K562 (cell line): ENCODE data around the gene FBXW2. TPM values are rescaled to one million over a fixed set of nuclear protein-coding genes. Genes with fewer than 3 reads are reported as not detected.
A peak's percentile ranks its signal among the peaks of the same experiment; 100 is the strongest.

Experiments used
- CBX5 ChIP-seq: IDR thresholded peaks from 2 replicates; pipeline ENCODE4 v1.6.1; 2014; ENCODE audit warnings: low read depth, borderline replicate concordance
- CCAR2 ChIP-seq: fragments of 200-400 bp; formaldehyde crosslinking; IDR thresholded peaks from 2 replicates; pipeline ENCODE4 v1.6.1; 2017; ENCODE audit warnings: mild to moderate bottlenecking, low read depth, low read length
- CHD4 ChIP-seq: fragments of 200-600 bp; sonication (generic); IDR thresholded peaks from 3 replicates; pipeline ENCODE4 v1.6.1; 2012; ENCODE audit warnings: low read depth, mild to moderate bottlenecking, mixed read lengths, low read length, inconsistent platforms; ENCODE audit not compliant: insufficient read depth, insufficient replicate concordance, poor library complexity, severe bottlenecking
- EGR1 ChIP-seq: fragments of 450-650 bp; conservative IDR thresholded peaks from 2 replicates; pipeline ENCODE4 v1.6.1; 2017; ENCODE audit warnings: mild to moderate bottlenecking
- ELF4 ChIP-seq: fragments of 450-650 bp; formaldehyde crosslinking; IDR thresholded peaks from 2 replicates; pipeline ENCODE4 v1.4.0; 2022; ENCODE audit warnings: missing genetic modification characterization
- HSF4 ChIP-seq: fragments of 250-450 bp; sonication (Bioruptor Pico); IDR thresholded peaks from 2 replicates; pipeline ENCODE4 v2.1.2; 2022; ENCODE audit warnings: mild to moderate bottlenecking, moderate library complexity, borderline replicate concordance
- JUNB ChIP-seq: fragments of 450-650 bp; formaldehyde crosslinking; conservative IDR thresholded peaks from 2 replicates; pipeline ENCODE4 v1.4.0; 2020; ENCODE audit warnings: mild to moderate bottlenecking
- MCM7 ChIP-seq, 2 experiments: fragments of 450-650 bp; IDR thresholded peaks; 2 replicates each; pipeline ENCODE4 v1.6.1; 2016 to 2018
- PCBP2 ChIP-seq: fragments of 200-400 bp; formaldehyde crosslinking; IDR thresholded peaks from 2 replicates; pipeline ENCODE4 v1.6.1; 2018; ENCODE audit warnings: low read length, low read depth, mild to moderate bottlenecking, moderate library complexity; ENCODE audit not compliant: poor library complexity, severe bottlenecking
- RBM25 ChIP-seq: fragments of 200-400 bp; formaldehyde crosslinking; IDR thresholded peaks from 2 replicates; pipeline ENCODE4 v1.6.1; 2018; ENCODE audit warnings: low read length, low read depth, moderate library complexity; ENCODE audit not compliant: severe bottlenecking
- TAF7 ChIP-seq: fragments of 450-650 bp; IDR thresholded peaks from 2 replicates; pipeline ENCODE4 v1.6.1; 2016; ENCODE audit warnings: missing genetic modification characterization, missing compliant biosample characterization
- TEAD2 ChIP-seq: fragments of 450-650 bp; IDR thresholded peaks from 2 replicates; pipeline ENCODE4 v1.6.1; 2016; ENCODE audit warnings: missing genetic modification characterization, control low read depth, missing compliant biosample characterization
- TEAD4 ChIP-seq, 2 experiments: sonication (generic) in 1 of 2; formaldehyde crosslinking in 1 of 2; IDR thresholded peaks; 2 replicates each; pipeline versions ENCODE4 v1.6.1 to v1.8.0; 2012 to 2022; ENCODE audit warnings: borderline replicate concordance in 1 of 2, inconsistent platforms in 1 of 2, low read length in 1 of 2, mild to moderate bottlenecking in 1 of 2, missing genetic modification reagents in 1 of 2
- XRCC3 ChIP-seq: fragments of 450-650 bp; IDR thresholded peaks from 2 replicates; pipeline ENCODE4 v1.6.1; 2017; ENCODE audit warnings: mild to moderate bottlenecking, moderate library complexity
- XRCC5 ChIP-seq: fragments of 200-400 bp; formaldehyde crosslinking; IDR thresholded peaks from 2 replicates; pipeline ENCODE4 v1.6.1; 2017; ENCODE audit warnings: low read depth, mild to moderate bottlenecking, low read length
- ZFX ChIP-seq: sonication (generic); formaldehyde crosslinking; IDR thresholded peaks from 2 replicates; pipeline ENCODE4 v1.8.0; 2022; ENCODE audit warnings: mild to moderate bottlenecking, missing genetic modification reagents, moderate library complexity
- ZNF217 ChIP-seq: sonication (generic); formaldehyde crosslinking; IDR thresholded peaks from 2 replicates; pipeline ENCODE4 v1.8.0; 2022; ENCODE audit warnings: mild to moderate bottlenecking, missing genetic modification reagents
- ZNF717 ChIP-seq: fragments of 250-450 bp; sonication (Bioruptor Pico); IDR thresholded peaks from 2 replicates; pipeline ENCODE4 v1.5.0; 2021
- polyA plus RNA-seq, 8 experiments: library from polyadenylated mRNA; depleted of rRNA in 4 of 8; stranded (reverse) in 5 of 8; unstranded in 3 of 8; fragments of >200 nt; fragmentation: Nextera tagmentation in 2 of 8; fragmentation: Illumina TruSeq in 1 of 8; extraction: Ambion mirVana in 2 of 8; extraction: Trizol in 1 of 8; gene quantifications; 2 replicates each; pipeline versions ENCODE4 v1.2.1 to v1.2.3, GENCODE V29; 2011 to 2014; ENCODE audit warnings: inconsistent platforms in 1 of 8, missing spikeins in 1 of 8
- total RNA-seq, 7 experiments: library from RNA; depleted of rRNA in 6 of 7; stranded (reverse); fragments of >200 nt in 6 of 7; fragmentation: Illumina TruSeq in 2 of 7; extraction: Trizol in 2 of 7; gene quantifications; 2 replicates each; pipeline versions ENCODE4 v1.2.1 to v1.2.3, GENCODE V29; 2011 to 2021; ENCODE audit warnings: low replicate concordance in 1 of 7
- TF ChIP-seq, protein P1 (sequence below): fragments of 250-450 bp; sonication (Bioruptor Pico); IDR thresholded peaks from 2 replicates; pipeline ENCODE4 v1.5.0; 2021
- TF ChIP-seq, protein P2 (sequence below): fragments of 250-450 bp; sonication (Bioruptor Pico); IDR thresholded peaks from 2 replicates; pipeline ENCODE4 v1.8.0; 2022; ENCODE audit warnings: moderate library complexity, mild to moderate bottlenecking, inconsistent platforms
- TF ChIP-seq, protein P3 (sequence below), 2 experiments: fragments of 450-650 bp in 1 of 2; IDR thresholded peaks; 2 replicates each; pipeline ENCODE4 v1.6.1; 2011 to 2017; ENCODE audit warnings: low read depth in 2 of 2, antibody characterized with exemption in 1 of 2, borderline replicate concordance in 1 of 2, low read length in 1 of 2, mild to moderate bottlenecking in 1 of 2, mixed read lengths in 1 of 2; ENCODE audit not compliant: control insufficient read depth in 1 of 2

The FBXW2 gene
- total and polyA plus RNA-seq, 9 of the 15 experiments (the other 6 are each of a cell fraction or from before 2014, with no cell fraction given): 2.5 to 57.8 (median 28.1) TPM

DNA sequence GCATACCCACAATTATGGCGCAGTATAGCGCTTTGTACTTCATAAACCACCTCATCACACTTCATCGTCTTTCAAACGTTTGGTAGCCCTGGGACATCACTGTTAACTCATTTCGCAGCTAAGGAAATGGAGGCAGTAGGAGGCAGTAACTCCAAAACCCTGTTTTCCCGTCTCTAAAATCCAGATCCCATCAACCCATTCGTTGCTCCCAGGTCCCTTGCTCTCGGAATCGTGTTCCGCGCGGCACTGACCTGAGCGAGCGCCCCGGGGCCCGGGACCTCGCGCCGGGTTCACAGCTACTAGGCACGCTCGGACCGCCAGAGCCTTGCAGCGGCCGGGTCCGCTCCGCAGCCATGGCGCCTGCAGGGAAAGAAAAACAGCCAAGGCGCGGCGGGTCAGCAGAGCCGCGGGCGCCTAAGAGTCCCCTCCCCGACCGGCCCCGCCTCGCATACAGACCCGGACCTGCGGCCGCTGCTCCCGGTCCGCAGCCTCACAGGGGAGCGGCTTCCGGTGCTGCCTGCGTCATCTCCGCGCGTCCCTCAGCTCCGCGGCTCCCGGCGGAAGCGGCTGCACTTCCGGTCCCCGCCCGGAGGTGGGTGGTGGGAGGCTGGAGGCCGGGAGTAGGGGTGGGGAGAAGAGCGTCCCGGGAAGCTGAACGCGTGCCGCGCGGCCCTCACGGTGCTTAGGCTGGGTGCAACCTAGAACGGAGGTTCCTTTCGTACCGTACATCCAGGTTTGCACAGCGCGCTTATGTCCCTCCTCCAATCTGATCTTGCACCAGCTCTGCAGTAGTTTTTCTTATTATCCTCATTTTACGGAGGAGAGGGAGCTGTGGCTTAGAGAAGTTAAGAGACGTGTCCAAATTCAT, at the start of gene FBXW2 (continued):
- TF ChIP-seq CCAR2 (no peak), CBX5 (no peak), RBM25 (no peak), TEAD2 (tag) (no peak), MCM7 (IDR thresholded peaks at IDR 0.05) (no peak), JUNB (CRISPR knock-in tag) (no peak), PCBP2 (no peak), ELF4 (peak; percentile 93), TEAD4 (IDR thresholded peaks at IDR 0.05; ENCODE audit: low read length) (no peak; the same call in 1 of the 2 replicates), TEAD4 (CRISPR knock-in tag; IDR thresholded peaks at IDR 0.05; ENCODE audit: borderline replicate concordance) (no peak), HSF4 (CRISPR knock-in tag) (0 out of 2 replicates have a peak, but pooled peaks have one; percentile 8), CHD4 (no peak), XRCC5 (peak; percentile 68; the same call in 1 of the 2 replicates), EGR1 (peak; percentile 91), TAF7 (tag) (no peak; the same call in none of the 2 replicates), ZNF217 (no peak), ZFX (CRISPR knock-in tag) (peak; percentile 97), ZNF717 (CRISPR knock-in tag) (no peak), XRCC3 (no peak)
- TF ChIP-seq, protein P1, sequence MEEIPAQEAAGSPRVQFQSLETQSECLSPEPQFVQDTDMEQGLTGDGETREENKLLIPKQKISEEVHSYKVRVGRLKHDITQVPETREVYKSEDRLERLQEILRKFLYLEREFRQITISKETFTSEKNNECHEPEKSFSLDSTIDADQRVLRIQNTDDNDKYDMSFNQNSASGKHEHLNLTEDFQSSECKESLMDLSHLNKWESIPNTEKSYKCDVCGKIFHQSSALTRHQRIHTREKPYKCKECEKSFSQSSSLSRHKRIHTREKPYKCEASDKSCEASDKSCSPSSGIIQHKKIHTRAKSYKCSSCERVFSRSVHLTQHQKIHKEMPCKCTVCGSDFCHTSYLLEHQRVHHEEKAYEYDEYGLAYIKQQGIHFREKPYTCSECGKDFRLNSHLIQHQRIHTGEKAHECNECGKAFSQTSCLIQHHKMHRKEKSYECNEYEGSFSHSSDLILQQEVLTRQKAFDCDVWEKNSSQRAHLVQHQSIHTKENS (CRISPR knock-in tag): no peak
- TF ChIP-seq, protein P2, sequence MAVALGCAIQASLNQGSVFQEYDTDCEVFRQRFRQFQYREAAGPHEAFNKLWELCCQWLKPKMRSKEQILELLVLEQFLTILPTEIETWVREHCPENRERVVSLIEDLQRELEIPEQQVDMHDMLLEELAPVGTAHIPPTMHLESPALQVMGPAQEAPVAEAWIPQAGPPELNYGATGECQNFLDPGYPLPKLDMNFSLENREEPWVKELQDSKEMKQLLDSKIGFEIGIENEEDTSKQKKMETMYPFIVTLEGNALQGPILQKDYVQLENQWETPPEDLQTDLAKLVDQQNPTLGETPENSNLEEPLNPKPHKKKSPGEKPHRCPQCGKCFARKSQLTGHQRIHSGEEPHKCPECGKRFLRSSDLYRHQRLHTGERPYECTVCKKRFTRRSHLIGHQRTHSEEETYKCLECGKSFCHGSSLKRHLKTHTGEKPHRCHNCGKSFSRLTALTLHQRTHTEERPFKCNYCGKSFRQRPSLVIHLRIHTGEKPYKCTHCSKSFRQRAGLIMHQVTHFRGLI (CRISPR knock-in tag): no peak
- TF ChIP-seq, protein P3, sequence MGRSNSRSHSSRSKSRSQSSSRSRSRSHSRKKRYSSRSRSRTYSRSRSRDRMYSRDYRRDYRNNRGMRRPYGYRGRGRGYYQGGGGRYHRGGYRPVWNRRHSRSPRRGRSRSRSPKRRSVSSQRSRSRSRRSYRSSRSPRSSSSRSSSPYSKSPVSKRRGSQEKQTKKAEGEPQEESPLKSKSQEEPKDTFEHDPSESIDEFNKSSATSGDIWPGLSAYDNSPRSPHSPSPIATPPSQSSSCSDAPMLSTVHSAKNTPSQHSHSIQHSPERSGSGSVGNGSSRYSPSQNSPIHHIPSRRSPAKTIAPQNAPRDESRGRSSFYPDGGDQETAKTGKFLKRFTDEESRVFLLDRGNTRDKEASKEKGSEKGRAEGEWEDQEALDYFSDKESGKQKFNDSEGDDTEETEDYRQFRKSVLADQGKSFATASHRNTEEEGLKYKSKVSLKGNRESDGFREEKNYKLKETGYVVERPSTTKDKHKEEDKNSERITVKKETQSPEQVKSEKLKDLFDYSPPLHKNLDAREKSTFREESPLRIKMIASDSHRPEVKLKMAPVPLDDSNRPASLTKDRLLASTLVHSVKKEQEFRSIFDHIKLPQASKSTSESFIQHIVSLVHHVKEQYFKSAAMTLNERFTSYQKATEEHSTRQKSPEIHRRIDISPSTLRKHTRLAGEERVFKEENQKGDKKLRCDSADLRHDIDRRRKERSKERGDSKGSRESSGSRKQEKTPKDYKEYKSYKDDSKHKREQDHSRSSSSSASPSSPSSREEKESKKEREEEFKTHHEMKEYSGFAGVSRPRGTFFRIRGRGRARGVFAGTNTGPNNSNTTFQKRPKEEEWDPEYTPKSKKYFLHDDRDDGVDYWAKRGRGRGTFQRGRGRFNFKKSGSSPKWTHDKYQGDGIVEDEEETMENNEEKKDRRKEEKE (IDR thresholded peaks at IDR 0.05; ENCODE audit: borderline replicate concordance in 1 of 2, control insufficient read depth in 1 of 2, low read depth in 2 of 2, low read length in 1 of 2): peak in 1 of 2 experiments; percentile 88; a peak in 2 of 4 replicates
